ENCODE data around the gene GAB4. TPM values are rescaled to one million over a fixed set of nuclear protein-coding genes. Genes with fewer than 3 reads are reported as not detected.
"Not testable (repeated sequence)": the region's sequence is repeated elsewhere in the genome, so short reads cannot be mapped to it uniquely, and the experiment has no call there.

GAB4 gene, protein sequence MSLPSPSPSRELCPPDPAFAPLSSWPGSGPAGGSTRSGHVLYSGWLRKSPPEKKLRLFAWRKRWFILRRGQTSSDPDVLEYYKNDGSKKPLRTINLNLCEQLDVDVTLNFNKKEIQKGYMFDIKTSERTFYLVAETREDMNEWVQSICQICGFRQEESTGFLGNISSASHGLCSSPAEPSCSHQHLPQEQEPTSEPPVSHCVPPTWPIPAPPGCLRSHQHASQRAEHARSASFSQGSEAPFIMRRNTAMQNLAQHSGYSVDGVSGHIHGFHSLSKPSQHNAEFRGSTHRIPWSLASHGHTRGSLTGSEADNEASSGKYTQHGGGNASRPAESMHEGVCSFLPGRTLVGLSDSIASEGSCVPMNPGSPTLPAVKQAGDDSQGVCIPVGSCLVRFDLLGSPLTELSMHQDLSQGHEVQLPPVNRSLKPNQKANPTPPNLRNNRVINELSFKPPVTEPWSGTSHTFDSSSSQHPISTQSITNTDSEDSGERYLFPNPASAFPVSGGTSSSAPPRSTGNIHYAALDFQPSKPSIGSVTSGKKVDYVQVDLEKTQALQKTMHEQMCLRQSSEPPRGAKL
- total RNA-seq, result not detected

DNA sequence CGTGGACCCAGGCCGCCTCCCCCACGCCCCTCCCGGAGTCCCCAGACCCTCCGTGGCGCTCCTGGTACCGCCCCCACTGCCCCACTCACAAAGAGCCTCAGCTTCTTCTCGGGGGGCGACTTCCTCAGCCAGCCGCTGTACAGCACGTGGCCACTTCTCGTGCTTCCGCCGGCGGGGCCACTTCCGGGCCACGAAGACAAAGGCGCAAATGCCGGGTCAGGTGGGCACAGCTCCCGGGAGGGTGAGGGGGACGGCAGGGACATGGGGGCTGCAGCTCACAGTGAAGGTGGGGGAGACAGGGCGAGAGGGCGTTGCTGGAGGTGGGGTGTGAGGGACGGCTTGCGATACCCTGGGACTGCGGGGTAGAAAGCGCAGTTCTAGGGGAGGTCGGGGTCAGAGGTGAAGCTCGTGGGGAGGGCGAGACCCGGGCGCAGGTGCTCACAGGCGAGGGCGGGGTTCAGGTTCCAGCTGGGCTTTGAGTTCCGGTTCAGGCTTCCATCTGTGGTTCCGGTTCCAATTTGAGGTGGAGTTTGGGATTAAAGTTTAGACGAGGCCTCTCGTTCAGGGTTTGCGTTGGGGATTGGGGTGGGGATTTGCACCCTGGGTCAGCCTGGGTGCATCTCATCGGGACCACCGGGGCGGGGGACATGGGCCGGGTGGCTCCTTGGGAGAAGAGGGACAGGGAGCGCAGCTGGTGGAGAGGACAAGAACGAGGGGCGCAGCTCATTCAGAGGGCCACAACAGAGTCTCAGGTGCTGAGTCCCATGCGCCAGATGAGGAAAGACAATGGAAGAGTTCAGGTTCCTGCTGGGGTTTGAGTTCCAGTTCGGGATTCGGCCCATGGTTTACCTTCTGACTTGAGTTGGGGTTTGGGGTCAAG, at the start of gene GAB4:
Gene GAB4 (minus strand): TSS at position 371 of the 880 bp plus-strand sequence. CDS start 108 bp downstream, at position 263.
- Histone ChIP-seq H3K4me3 (ENCODE audit: low read length in 3 of 3) (no peak within 1 kb of the TSS), H3K27me3 (ENCODE audit: control insufficient read depth in 3 of 3, insufficient read depth in 3 of 3, low read length in 3 of 3) (peaks cover 13 to 27% (median 15%) of the 10 kb centered on the region in 3 donors), H3K4me1 (ENCODE audit: control insufficient read depth in 3 of 3, insufficient read depth in 3 of 3, low read length in 3 of 3) (no peaks in the 10 kb centered on the region), H3K27ac (ENCODE audit: low read depth, low read length) (no peak within 1 kb of the TSS), H3K36me3 (ENCODE audit: control insufficient read depth in 3 of 3, insufficient read depth in 3 of 3, low read length in 3 of 3) (no peaks in the 10 kb centered on the region), H3K9ac (ENCODE audit: low read depth in 1 of 3, low read length in 3 of 3) (no peak within 1 kb of the TSS), H3K9me3 (ENCODE audit: control insufficient read depth in 3 of 3, low read length in 3 of 3) (peaks cover 0 to 2% (median 0%) of the 10 kb centered on the region in 3 donors)

- H3K36me3 ChIP-seq (ENCODE audit: control insufficient read depth in 3 of 3, insufficient read depth in 3 of 3, low read length in 3 of 3), result peaks cover 3 to 5% (median 4%) of the 10 kb centered on the region in 3 donors
- peaks cover 0 to 3% (median 0%) of the 10 kb centered on the region in 3 donors for H3K4me1 ChIP-seq (ENCODE audit: control insufficient read depth in 3 of 3, insufficient read depth in 3 of 3, low read length in 3 of 3)
- H3K27me3 ChIP-seq (ENCODE audit: control insufficient read depth in 3 of 3, insufficient read depth in 3 of 3, low read length in 3 of 3), result peaks cover 0 to 3% (median 0%) of the 10 kb centered on the region in 3 donors
- H3K9me3 ChIP-seq (ENCODE audit: control insufficient read depth in 3 of 3, low read length in 3 of 3), result no peaks in the 10 kb centered on the region
- no peak overlapping the region for H3K9ac ChIP-seq (ENCODE audit: low read depth in 1 of 3, low read length in 3 of 3)
- no peak overlapping the region for H3K4me3 ChIP-seq (ENCODE audit: low read length in 3 of 3)
- no peak overlapping the region for H3K27ac ChIP-seq (ENCODE audit: low read depth, low read length)
Observed at GRCh38 chr22:17056807-17057206, 48.8 kb upstream of the GAB4 start.

- Histone ChIP-seq H3K4me3 (ENCODE audit: low read length in 3 of 3) (no peak overlapping the region), H3K9me3 (ENCODE audit: control insufficient read depth in 3 of 3, low read length in 3 of 3) (no peaks in the 10 kb centered on the region), H3K27me3 (ENCODE audit: control insufficient read depth in 3 of 3, insufficient read depth in 3 of 3, low read length in 3 of 3) (no peaks in the 10 kb centered on the region), H3K4me1 (ENCODE audit: control insufficient read depth in 3 of 3, insufficient read depth in 3 of 3, low read length in 3 of 3) (peaks cover 0 to 3% (median 0%) of the 10 kb centered on the region in 3 donors), H3K27ac (ENCODE audit: low read depth, low read length) (no peak overlapping the region), H3K9ac (ENCODE audit: low read depth in 1 of 3, low read length in 3 of 3) (no peak overlapping the region), H3K36me3 (ENCODE audit: control insufficient read depth in 3 of 3, insufficient read depth in 3 of 3, low read length in 3 of 3) (peaks cover 3 to 5% (median 4%) of the 10 kb centered on the region in 3 donors)
Observed at GRCh38 chr22:17056058-17056457, 48.0 kb upstream of the GAB4 start.

DNA sequence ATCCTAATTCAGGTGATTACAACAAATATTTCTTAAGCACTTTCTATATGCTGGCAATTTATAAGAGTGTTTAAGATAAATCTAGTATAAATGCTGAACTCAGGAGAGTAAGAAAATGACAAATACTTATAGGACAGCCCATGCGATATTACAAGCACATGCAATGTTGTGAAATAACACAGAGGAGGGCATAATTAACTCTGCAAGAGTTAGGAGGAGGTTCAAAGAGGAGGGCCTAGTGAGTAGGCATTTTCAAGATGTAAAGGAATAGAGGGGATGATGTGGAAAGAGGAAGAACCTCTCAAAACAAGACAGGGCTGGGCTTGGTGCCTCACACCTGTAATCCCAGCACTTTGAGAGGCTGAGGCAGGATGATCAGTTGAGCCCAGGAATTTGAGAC, 39.6 kb upstream of the GAB4 start:
- Histone ChIP-seq H3K4me3 (ENCODE audit: low read length in 3 of 3) (no peak overlapping the region), H3K36me3 (ENCODE audit: control insufficient read depth in 3 of 3, insufficient read depth in 3 of 3, low read length in 3 of 3) (peaks cover 0 to 9% (median 0%) of the 10 kb centered on the region in 3 donors), H3K27me3 (ENCODE audit: control insufficient read depth in 3 of 3, insufficient read depth in 3 of 3, low read length in 3 of 3) (no peaks in the 10 kb centered on the region), H3K27ac (ENCODE audit: low read depth, low read length) (no peak overlapping the region), H3K9me3 (ENCODE audit: control insufficient read depth in 3 of 3, low read length in 3 of 3) (no peaks in the 10 kb centered on the region), H3K9ac (ENCODE audit: low read depth in 1 of 3, low read length in 3 of 3) (no peak overlapping the region), H3K4me1 (ENCODE audit: control insufficient read depth in 3 of 3, insufficient read depth in 3 of 3, low read length in 3 of 3) (no peaks in the 10 kb centered on the region)

- Histone ChIP-seq H3K4me1 (ENCODE audit: control insufficient read depth in 3 of 3, insufficient read depth in 3 of 3, low read length in 3 of 3) (no peaks in the 10 kb centered on the region), H3K9ac (ENCODE audit: low read depth in 1 of 3, low read length in 3 of 3) (no peak overlapping the region), H3K9me3 (ENCODE audit: control insufficient read depth in 3 of 3, low read length in 3 of 3) (no peaks in the 10 kb centered on the region), H3K4me3 (ENCODE audit: low read length in 3 of 3) (no peak overlapping the region), H3K27ac (ENCODE audit: low read depth, low read length) (no peak overlapping the region), H3K36me3 (ENCODE audit: control insufficient read depth in 3 of 3, insufficient read depth in 3 of 3, low read length in 3 of 3) (peaks cover 0 to 9% (median 0%) of the 10 kb centered on the region in 3 donors), H3K27me3 (ENCODE audit: control insufficient read depth in 3 of 3, insufficient read depth in 3 of 3, low read length in 3 of 3) (no peaks in the 10 kb centered on the region)
Observed at GRCh38 chr22:17046566-17047348, 38.7 kb upstream of the GAB4 start.

DNA sequence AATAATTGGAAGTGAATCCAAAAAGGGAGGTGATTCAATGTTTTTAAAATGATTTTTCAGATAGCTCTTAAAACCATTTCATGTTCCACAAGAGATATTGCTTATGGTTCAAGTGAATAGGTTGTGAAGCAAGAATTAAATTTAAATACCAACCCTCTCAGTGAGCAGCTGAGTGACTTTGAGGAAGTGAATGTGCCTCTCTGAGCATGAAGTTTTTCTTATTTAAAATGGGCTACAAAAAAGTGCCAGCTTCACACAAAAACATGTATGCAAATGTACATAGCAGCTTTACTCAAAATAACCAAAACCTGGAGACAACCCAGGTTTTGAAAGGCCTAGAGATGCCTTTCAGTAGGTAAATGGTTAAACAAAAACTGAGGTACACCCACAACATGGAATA, 35.5 kb upstream of the GAB4 start:
- Histone ChIP-seq H3K27ac (ENCODE audit: low read depth, low read length) (no peak overlapping the region), H3K27me3 (ENCODE audit: control insufficient read depth in 3 of 3, insufficient read depth in 3 of 3, low read length in 3 of 3) (no peaks in the 10 kb centered on the region), H3K9me3 (ENCODE audit: control insufficient read depth in 3 of 3, low read length in 3 of 3) (no peaks in the 10 kb centered on the region), H3K9ac (ENCODE audit: low read depth in 1 of 3, low read length in 3 of 3) (no peak overlapping the region), H3K4me3 (ENCODE audit: low read length in 3 of 3) (no peak overlapping the region), H3K4me1 (ENCODE audit: control insufficient read depth in 3 of 3, insufficient read depth in 3 of 3, low read length in 3 of 3) (no peaks in the 10 kb centered on the region), H3K36me3 (ENCODE audit: control insufficient read depth in 3 of 3, insufficient read depth in 3 of 3, low read length in 3 of 3) (peaks cover 0 to 5% (median 0%) of the 10 kb centered on the region in 3 donors)

DNA sequence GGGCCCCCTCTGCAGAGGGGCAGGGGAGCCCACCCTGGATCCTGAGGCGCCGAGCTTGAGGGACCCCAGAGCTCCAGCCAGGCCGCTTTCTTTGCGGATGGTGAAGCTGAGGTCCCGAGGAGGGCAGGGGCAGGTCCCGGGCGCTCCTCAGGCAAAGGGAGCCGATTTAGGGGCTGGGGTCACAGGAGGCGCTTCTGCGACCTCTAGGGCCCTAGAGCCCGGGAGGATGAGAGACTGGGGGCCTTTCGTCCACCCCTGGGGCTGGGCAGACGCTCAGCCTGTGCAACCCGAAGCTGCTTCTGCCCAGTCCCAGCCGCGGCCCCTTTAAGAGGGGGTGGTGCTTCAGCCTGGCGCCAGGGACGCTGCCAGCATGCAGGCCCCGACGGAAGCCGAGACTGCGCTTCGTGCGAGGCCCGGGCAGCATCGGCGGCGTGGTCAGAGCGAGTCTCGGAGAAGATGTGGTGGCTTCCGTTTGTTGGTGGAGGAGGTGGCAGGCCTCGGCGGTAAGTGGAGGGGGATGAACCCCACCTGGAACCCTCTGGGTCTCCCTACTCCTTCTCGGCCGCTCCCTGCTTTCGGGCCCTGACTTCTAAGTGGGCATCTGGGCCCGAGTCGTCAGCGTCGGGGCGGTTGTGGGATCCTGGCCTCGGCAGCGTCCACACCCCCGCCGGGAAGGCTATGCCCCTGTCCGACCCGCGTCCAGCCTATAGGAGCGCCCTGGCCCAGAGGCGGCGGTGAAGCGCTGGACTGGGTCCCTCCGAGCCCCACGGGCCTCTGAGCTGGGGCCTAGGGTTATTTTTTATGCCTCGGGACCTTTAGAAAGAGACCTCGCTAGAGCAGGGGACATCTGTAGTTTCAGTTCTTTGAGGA, 29.1 kb upstream of the GAB4 start:
- Histone ChIP-seq H3K4me3 (ENCODE audit: low read length in 3 of 3) (peak overlapping the region; percentile 52 to 72 (median 56)), H3K9ac (ENCODE audit: low read depth in 1 of 3, low read length in 3 of 3) (peak overlapping the region in 2 of 3 donors; percentile 45 to 77)
- H3K27me3 ChIP-seq (ENCODE audit: control insufficient read depth in 3 of 3, insufficient read depth in 3 of 3, low read length in 3 of 3); H3K9me3 ChIP-seq (ENCODE audit: control insufficient read depth in 3 of 3, low read length in 3 of 3); H3K27ac ChIP-seq (ENCODE audit: low read depth, low read length); H3K4me1 ChIP-seq (ENCODE audit: control insufficient read depth in 3 of 3, insufficient read depth in 3 of 3, low read length in 3 of 3); H3K36me3 ChIP-seq (ENCODE audit: control insufficient read depth in 3 of 3, insufficient read depth in 3 of 3, low read length in 3 of 3): not testable (repeated sequence)

- Histone ChIP-seq H3K4me3 (ENCODE audit: low read length in 3 of 3) (peak overlapping the region; percentile 43 to 69 (median 52)), H3K9ac (ENCODE audit: low read depth in 1 of 3, low read length in 3 of 3) (peak overlapping the region; percentile 33 to 77 (median 38))
- H3K36me3 ChIP-seq (ENCODE audit: control insufficient read depth in 3 of 3, insufficient read depth in 3 of 3, low read length in 3 of 3); H3K27ac ChIP-seq (ENCODE audit: low read depth, low read length); H3K4me1 ChIP-seq (ENCODE audit: control insufficient read depth in 3 of 3, insufficient read depth in 3 of 3, low read length in 3 of 3); H3K27me3 ChIP-seq (ENCODE audit: control insufficient read depth in 3 of 3, insufficient read depth in 3 of 3, low read length in 3 of 3); H3K9me3 ChIP-seq (ENCODE audit: control insufficient read depth in 3 of 3, low read length in 3 of 3): not testable (repeated sequence)
Observed at GRCh38 chr22:17035976-17036841, 28.2 kb upstream of the GAB4 start.
